GM19043 (cell line): ENCODE results near the gene SMPD3.
A peak's percentile ranks its signal among the peaks of the same experiment; 100 is the strongest.

Experiments
- ATAC-seq: cut with Tn5 transposase; IDR thresholded peaks from one replicate; pipeline ENCODE4 v1.9.1; 2021; ENCODE audit warnings: low read depth; ENCODE audit not compliant: unreplicated experiment

The SMPD3 gene

GRCh38 chr16:68360547-68360946 lies 87.8 kb downstream of the SMPD3 start:
- ATAC-seq: no peak

- ATAC-seq: no peak
These were observed 88.7 kb downstream of the SMPD3 start for GRCh38 chr16:68359398-68360191.

- ATAC-seq: no peak
These were observed 89.4 kb downstream of the SMPD3 start for GRCh38 chr16:68358951-68359350.

GRCh38 chr16:68357923-68358322 lies 90.4 kb downstream of the SMPD3 start:
- no peak for ATAC-seq

GRCh38 chr16:68357521-68357922 lies 90.8 kb downstream of the SMPD3 start:
- ATAC-seq: no peak

- ATAC-seq: no peak
These were observed 91.4 kb downstream of the SMPD3 start for GRCh38 chr16:68356919-68357286.

- peak; percentile 82 for ATAC-seq
These were observed 91.9 kb downstream of the SMPD3 start for GRCh38 chr16:68356249-68356918.

- peak; percentile 14 for ATAC-seq
These were observed 92.7 kb downstream of the SMPD3 start for GRCh38 chr16:68355447-68356248.

- no peak for ATAC-seq
These were observed 93.5 kb downstream of the SMPD3 start for GRCh38 chr16:68354816-68355215.

GRCh38 chr16:68353366-68353765 lies 94.9 kb downstream of the SMPD3 start:
- ATAC-seq: no peak

GRCh38 chr16:68351991-68352431 lies 96.3 kb downstream of the SMPD3 start:
- no peak for ATAC-seq

GRCh38 chr16:68351463-68351862 lies 96.8 kb downstream of the SMPD3 start:
- ATAC-seq: no peak

GRCh38 chr16:68350813-68351350 lies 97.4 kb downstream of the SMPD3 start:
- no peak for ATAC-seq

- ATAC-seq: no peak
These were observed 98.4 kb downstream of the SMPD3 start for GRCh38 chr16:68349838-68350410.

GRCh38 chr16:68348639-68349445 lies 99.5 kb downstream of the SMPD3 start:
- no peak for ATAC-seq

- no peak for ATAC-seq
These were observed 100.7 kb downstream of the SMPD3 start for GRCh38 chr16:68347605-68348004.

- no peak for ATAC-seq
These were observed 101.3 kb downstream of the SMPD3 start for GRCh38 chr16:68346892-68347480.

- no peak for ATAC-seq
These were observed 102.2 kb downstream of the SMPD3 start for GRCh38 chr16:68345958-68346635.

- ATAC-seq: no peak
These were observed 102.9 kb downstream of the SMPD3 start for GRCh38 chr16:68345351-68345810.
